H9 (cell line): ENCODE results near the gene DOCK2. TPM values are rescaled to one million over a fixed set of nuclear protein-coding genes. Genes with fewer than 3 reads are reported as not detected.

ENCODE experiments used
- DNase-seq: peaks from one replicate; pipeline ENCODE4 v3.0.0-alpha.2; 2017
- H2AFZ ChIP-seq: one replicate; pipeline ENCODE4 v1.6.1; 2013; ENCODE audit warnings: mild to moderate bottlenecking, low read length, control low read depth, moderate library complexity
- H2AK5ac ChIP-seq: 2 replicates; pipeline ENCODE4 v1.6.1; 2013; ENCODE audit warnings: low read length, control low read depth, mixed read lengths; ENCODE audit not compliant: insufficient read length
- H2BK120ac ChIP-seq: one replicate; pipeline ENCODE4 v1.6.1; 2013; ENCODE audit warnings: low read depth, mild to moderate bottlenecking, low read length, control low read depth, inconsistent platforms; ENCODE audit not compliant: poor library complexity, severe bottlenecking
- H2BK12ac ChIP-seq: 2 replicates; pipeline ENCODE4 v1.6.1; 2013; ENCODE audit warnings: low read length, control low read depth, mixed read lengths, low read depth; ENCODE audit not compliant: insufficient read length
- H2BK15ac ChIP-seq: 2 replicates; pipeline ENCODE4 v1.6.1; 2013; ENCODE audit warnings: low read depth, low read length, control low read depth
- H2BK20ac ChIP-seq: one replicate; pipeline ENCODE4 v1.6.1; 2013; ENCODE audit warnings: low read depth, mild to moderate bottlenecking, low read length, control low read depth, inconsistent platforms; ENCODE audit not compliant: poor library complexity, severe bottlenecking
- H2BK5ac ChIP-seq: 2 replicates; pipeline ENCODE4 v1.6.1; 2013; ENCODE audit warnings: low read length, control low read depth, mixed read lengths; ENCODE audit not compliant: insufficient read length
- H3K14ac ChIP-seq: 2 replicates; pipeline ENCODE4 v1.6.1; 2013; ENCODE audit warnings: low read length, control low read depth; ENCODE audit not compliant: insufficient read depth
- H3K18ac ChIP-seq: 2 replicates; pipeline ENCODE4 v1.6.1; 2013; ENCODE audit warnings: low read depth, mild to moderate bottlenecking, mixed read lengths, low read length, control low read depth; ENCODE audit not compliant: insufficient read length
- H3K23ac ChIP-seq: 2 replicates; pipeline ENCODE4 v1.6.1; 2013; ENCODE audit warnings: low read length, control low read depth, mixed read lengths, low read depth; ENCODE audit not compliant: insufficient read length
- H3K23me2 ChIP-seq: 2 replicates; pipeline ENCODE4 v1.6.1; 2013; ENCODE audit warnings: low read depth, mild to moderate bottlenecking, mixed read lengths, low read length, control low read depth; ENCODE audit not compliant: insufficient read length, poor library complexity, severe bottlenecking
- H3K27ac ChIP-seq: 2 replicates; pipeline ENCODE4 v1.5.1; 2013; ENCODE audit warnings: low read length, control low read depth, mixed read lengths, low read depth; ENCODE audit not compliant: insufficient read length
- H3K27me3 ChIP-seq: 2 replicates; pipeline ENCODE4 v1.6.1; 2013; ENCODE audit warnings: low read length, control low read depth, inconsistent platforms; ENCODE audit not compliant: insufficient read depth
- H3K4ac ChIP-seq: 2 replicates; pipeline ENCODE4 v1.6.1; 2013; ENCODE audit warnings: low read depth, mild to moderate bottlenecking, control low read depth, inconsistent platforms, low read length, moderate library complexity
- H3K4me1 ChIP-seq: 2 replicates; pipeline ENCODE4 v1.6.1; 2013; ENCODE audit warnings: low read length, control low read depth, inconsistent platforms; ENCODE audit not compliant: insufficient read depth
- H3K4me2 ChIP-seq: 2 replicates; pipeline ENCODE4 v1.6.1; 2013; ENCODE audit warnings: low read length, control low read depth, mixed read lengths; ENCODE audit not compliant: insufficient read length, insufficient read depth
- H3K56ac ChIP-seq: 2 replicates; pipeline ENCODE4 v1.6.1; 2013; ENCODE audit warnings: low read depth, mild to moderate bottlenecking, mixed read lengths, low read length, control low read depth; ENCODE audit not compliant: insufficient read length
- H3K79me1 ChIP-seq: 2 replicates; pipeline ENCODE4 v1.6.1; 2013; ENCODE audit warnings: low read depth, mild to moderate bottlenecking, moderate library complexity, low read length, control low read depth, inconsistent platforms; ENCODE audit not compliant: insufficient read depth, poor library complexity, severe bottlenecking
- H3K79me2 ChIP-seq: 2 replicates; pipeline ENCODE4 v1.6.1; 2013; ENCODE audit warnings: low read length, control low read depth, inconsistent platforms; ENCODE audit not compliant: insufficient read depth
- H3K9ac ChIP-seq: 2 replicates; pipeline ENCODE4 v1.6.1; 2013; ENCODE audit warnings: low read length, control low read depth, mixed read lengths; ENCODE audit not compliant: insufficient read length; ENCODE audit errors: extremely low read depth
- H3K9me3 ChIP-seq: one replicate; pipeline ENCODE4 v1.6.1; 2013; ENCODE audit warnings: low read depth, low read length, inconsistent platforms; ENCODE audit not compliant: control insufficient read depth
- H3T11ph ChIP-seq: one replicate; pipeline ENCODE4 v1.6.1; 2013; ENCODE audit warnings: mild to moderate bottlenecking, low read length, control low read depth, inconsistent platforms
- H4K20me1 ChIP-seq: one replicate; pipeline ENCODE4 v1.6.1; 2013; ENCODE audit not compliant: control insufficient read depth, insufficient read length, insufficient read depth
- H4K5ac ChIP-seq: 2 replicates; pipeline ENCODE4 v1.6.1; 2013; ENCODE audit warnings: low read depth, mild to moderate bottlenecking, mixed read lengths, low read length, control low read depth; ENCODE audit not compliant: insufficient read length
- H4K8ac ChIP-seq: replicated peaks from 2 replicates; pipeline ENCODE4 v1.6.1; 2013; ENCODE audit warnings: low read length, control low read depth, mixed read lengths, low read depth; ENCODE audit not compliant: insufficient read length
- H4K91ac ChIP-seq: 2 replicates; pipeline ENCODE4 v1.6.1; 2013; ENCODE audit warnings: low read depth, mild to moderate bottlenecking, moderate library complexity, mixed read lengths, low read length, control low read depth; ENCODE audit not compliant: insufficient read length
- H3K27ac Mint-ChIP-seq, 3 experiments: 2 replicates in 2 of 3; 3 replicates in 1 of 3; pipeline ENCODE4 v1.8.0; 2020 to 2021; ENCODE audit warnings: mixed read lengths in 3 of 3, mild to moderate bottlenecking in 1 of 3, moderate library complexity in 1 of 3
- H3K27me3 Mint-ChIP-seq: 2 replicates; pipeline ENCODE4 v1.8.0; 2021; ENCODE audit warnings: low read depth, mild to moderate bottlenecking, moderate library complexity, mixed read lengths
- H3K36me3 Mint-ChIP-seq, 3 experiments: 2 replicates in 2 of 3; 3 replicates in 1 of 3; pipeline ENCODE4 v1.8.0; 2020 to 2021; ENCODE audit warnings: low read depth in 3 of 3, mixed read lengths in 3 of 3; ENCODE audit not compliant: insufficient read depth in 1 of 3
- H3K4me1 Mint-ChIP-seq, 2 experiments: 2 replicates each; pipeline ENCODE4 v1.8.0; 2020; ENCODE audit warnings: mixed read lengths in 2 of 2
- H3K4me3 Mint-ChIP-seq, 2 experiments: 2 replicates in 1 of 2; 3 replicates in 1 of 2; pipeline ENCODE4 v1.8.0; 2020 to 2021; ENCODE audit warnings: mild to moderate bottlenecking in 2 of 2, mixed read lengths in 2 of 2, moderate library complexity in 1 of 2
- H3K9me3 Mint-ChIP-seq, 2 experiments: 2 replicates in 1 of 2; 3 replicates in 1 of 2; pipeline ENCODE4 v1.8.0; 2020; ENCODE audit warnings: mild to moderate bottlenecking in 2 of 2, mixed read lengths in 2 of 2, moderate library complexity in 1 of 2
- CTCF ChIP-seq: fragments of 200-600 bp; sonication (generic); conservative IDR thresholded peaks from 3 replicates; pipeline ENCODE4 v1.8.0; 2021; ENCODE audit warnings: antibody characterized with exemption, mild to moderate bottlenecking
- WGBS: extraction: QIAGEN DNeasy Blood & Tissue Kit; methylation state at CpG from one replicate; pipeline ENCODE4 v1.1.7; 2013; ENCODE audit warnings: missing lambda C conversion rate, low lambda C conversion rate, mixed read lengths; ENCODE audit not compliant: insufficient read length; ENCODE audit errors: extremely low coverage; 5-methylcytosine and 5-hydroxymethylcytosine counted together
- total RNA-seq: library from RNA; stranded (reverse); gene quantifications from 2 replicates; pipeline ENCODE4 v1.2.1, GENCODE V29; 2021

The DOCK2 gene
- total RNA-seq, 1 experiment from 2014 or later = 7.8 TPM

DNA sequence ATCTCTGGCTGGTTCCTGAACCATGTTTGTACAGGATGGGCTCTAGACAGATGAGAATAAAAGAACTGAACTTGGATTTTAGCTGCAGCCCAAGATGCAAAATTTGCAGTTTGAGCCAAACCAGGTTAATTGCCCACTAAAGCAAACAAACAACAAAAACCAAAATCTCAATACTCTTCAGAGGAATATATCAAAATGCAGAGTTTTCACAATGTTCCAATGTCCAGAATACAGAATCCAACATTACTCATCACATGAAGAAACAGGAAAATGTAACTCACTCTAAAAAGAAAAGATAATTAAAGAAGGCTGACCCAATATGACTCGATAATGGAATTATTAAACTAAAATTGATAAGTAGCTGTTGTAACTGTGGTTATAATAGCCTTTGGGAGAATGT, 489.0 kb downstream of the DOCK2 start:
- H3K14ac ChIP-seq = no peak overlapping the region
- no peak overlapping the region for H2BK120ac ChIP-seq
- no peak for DNase-seq
- Mint-ChIP-seq H3K27me3 (peaks cover 4% of the 10 kb centered on the region), H3K9me3 (peaks cover 7 to 9% of the 10 kb centered on the region in 2 experiments; a peak in 3 of 5 replicates), H3K36me3 (no peaks in the 10 kb centered on the region; a peak in 1 of 7 replicates), H3K4me3 (no peak overlapping the region), H3K27ac (no peak overlapping the region), H3K4me1 (no peaks in the 10 kb centered on the region)
- no peaks in the 10 kb centered on the region for H3K4me1 ChIP-seq
- no peak overlapping the region for H4K8ac ChIP-seq
- no peak overlapping the region for H2BK5ac ChIP-seq
- no peak overlapping the region for H4K91ac ChIP-seq
- no peak overlapping the region for H3K27ac ChIP-seq
- H3K23me2 ChIP-seq = no peaks in the 10 kb centered on the region
- no peaks in the 10 kb centered on the region for H3K79me1 ChIP-seq
- H3K23ac ChIP-seq = no peak overlapping the region
- H3K9ac ChIP-seq = no peak overlapping the region
- H3K4me2 ChIP-seq = no peak overlapping the region
- H4K5ac ChIP-seq = no peak overlapping the region
- H2AK5ac ChIP-seq = no peak overlapping the region
- no peak overlapping the region for H3K4ac ChIP-seq
- H3K56ac ChIP-seq = no peak overlapping the region
- no peaks in the 10 kb centered on the region for H4K20me1 ChIP-seq
- WGBS = no CpG with 5 or more reads among the region's 1 CpG
- no peak for TF ChIP-seq CTCF
- no peak overlapping the region for H2BK15ac ChIP-seq
- H2BK20ac ChIP-seq = no peak overlapping the region
- H2BK12ac ChIP-seq = no peak overlapping the region
- no peaks in the 10 kb centered on the region for H3K79me2 ChIP-seq
- no peaks in the 10 kb centered on the region for H3K27me3 ChIP-seq
- H2AFZ ChIP-seq = no peak overlapping the region
- H3T11ph ChIP-seq = no peak overlapping the region
- no peaks in the 10 kb centered on the region for H3K9me3 ChIP-seq
- no peak overlapping the region for H3K18ac ChIP-seq
